HCEC 1CT (cell line): ENCODE measurements around the gene BMPR2.

Experiments
- DNase-seq: peaks from one replicate; pipeline ENCODE4 v3.0.0-alpha.2; 2017

Gene BMPR2

GRCh38 chr2:202608142-202608852, 232.2 kb downstream of the BMPR2 start:
- no peak for DNase-seq

- no peak for DNase-seq
Measured at GRCh38 chr2:202609381-202610145, 233.4 kb downstream of the BMPR2 start.

DNA sequence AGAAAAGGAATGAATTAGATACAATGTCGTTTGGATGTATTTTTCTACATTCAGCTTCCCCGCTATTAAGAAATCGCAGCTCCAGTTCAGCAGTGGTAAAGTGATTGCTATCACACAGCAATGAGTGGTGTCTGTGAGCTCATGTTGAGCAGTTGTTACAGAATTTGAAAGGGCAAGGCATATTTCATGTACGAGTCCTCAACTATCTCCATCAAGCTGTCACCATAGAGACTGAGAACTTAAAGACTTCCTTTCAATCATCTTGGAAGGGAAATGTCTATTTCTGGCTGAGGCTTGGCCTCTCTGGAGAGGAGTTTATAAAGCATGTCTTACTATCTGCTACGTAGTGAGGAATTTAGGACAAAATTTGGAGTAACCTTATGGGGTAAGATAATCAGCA, 234.3 kb downstream of the BMPR2 start:
- DNase-seq = no peak

DNA sequence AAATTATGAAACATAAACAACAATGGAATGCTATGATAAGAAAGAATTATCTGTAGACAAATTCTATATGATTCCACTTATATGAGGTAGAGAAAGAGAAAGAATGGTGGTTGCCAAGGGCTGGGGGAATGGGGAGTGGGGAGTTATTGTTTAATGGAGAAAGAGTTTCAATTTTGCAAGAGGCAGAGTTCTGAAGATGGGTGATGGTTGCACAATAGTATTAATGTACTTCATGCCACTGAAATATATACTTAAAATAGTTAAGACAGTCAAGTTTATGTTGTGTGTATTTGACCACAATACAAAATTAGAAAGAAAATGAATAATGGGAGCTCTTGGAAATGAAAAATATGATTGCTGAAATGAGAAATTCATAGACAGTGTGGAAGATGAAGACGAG, 236.0 kb downstream of the BMPR2 start:
- no peak for DNase-seq

GRCh38 chr2:202613479-202613878, 237.4 kb downstream of the BMPR2 start:
- DNase-seq = no peak
